WERI-Rb-1 (cell line): ENCODE data around the gene ZNF79.

Source experiments
- DNase-seq: peaks from one replicate; pipeline ENCODE4 v3.0.0-alpha.2; 2020
- H3K27ac ChIP-seq: fragments of 250-450 bp; sonication (Bioruptor Pico); 2 replicates; pipeline ENCODE4 v1.5.1; 2020; ENCODE audit warnings: mild to moderate bottlenecking, moderate library complexity
- H3K27me3 ChIP-seq: fragments of 250-450 bp; sonication (Bioruptor Pico); 2 replicates; pipeline ENCODE4 v1.5.1; 2021; ENCODE audit warnings: mild to moderate bottlenecking, low read depth, moderate library complexity; ENCODE audit not compliant: insufficient read depth, severe bottlenecking
- H3K36me3 ChIP-seq: fragments of 250-450 bp; sonication (Bioruptor Pico); 2 replicates; pipeline ENCODE4 v1.5.1; 2020; ENCODE audit warnings: mild to moderate bottlenecking, moderate library complexity
- H3K4me3 ChIP-seq: 2 replicates; pipeline ENCODE4 v1.5.1; 2011; ENCODE audit warnings: low read depth, mild to moderate bottlenecking, control low read depth, low read length
- H3K9me3 ChIP-seq: fragments of 250-450 bp; sonication (Bioruptor Pico); 2 replicates; pipeline ENCODE4 v1.5.1; 2021; ENCODE audit warnings: mild to moderate bottlenecking, moderate library complexity; ENCODE audit not compliant: severe bottlenecking
- CTCF ChIP-seq: IDR thresholded peaks from 2 replicates; pipeline ENCODE4 v1.5.1; 2011; ENCODE audit warnings: low read depth, mild to moderate bottlenecking, control low read depth, inconsistent platforms, low read length

ZNF79 gene

GRCh38 chr9:127445851-127446712, 21.9 kb downstream of the ZNF79 start:
- Histone ChIP-seq H3K27ac (no peak overlapping the region), H3K36me3 (peaks cover 100% of the 10 kb centered on the region)
- no peak for TF ChIP-seq CTCF

GRCh38 chr9:127446713-127447415, 22.7 kb downstream of the ZNF79 start:
- DNase-seq: no peak
- H3K27me3 ChIP-seq: no peaks in the 10 kb centered on the region
- no peak for TF ChIP-seq CTCF
- H3K27ac ChIP-seq: no peak overlapping the region
- H3K36me3 ChIP-seq: peaks cover 93% of the 10 kb centered on the region
- H3K4me3 ChIP-seq: no peak overlapping the region
- H3K9me3 ChIP-seq: peaks cover 18% of the 10 kb centered on the region

More at GRCh38 chr9:127445851-127446712, 21.9 kb downstream of the ZNF79 start:
- Histone ChIP-seq H3K9me3 (peaks cover 20% of the 10 kb centered on the region), H3K27me3 (no peaks in the 10 kb centered on the region), H3K4me3 (no peak overlapping the region)
- no peak for DNase-seq

- Histone ChIP-seq H3K27me3 (no peaks in the 10 kb centered on the region), H3K27ac (no peak overlapping the region), H3K9me3 (peaks cover 16% of the 10 kb centered on the region), H3K4me3 (no peak overlapping the region), H3K36me3 (peaks cover 86% of the 10 kb centered on the region)
- DNase-seq: no peak
- no peak for TF ChIP-seq CTCF
Measured at GRCh38 chr9:127447416-127448111, 23.4 kb downstream of the ZNF79 start.

GRCh38 chr9:127448112-127448805, 24.1 kb downstream of the ZNF79 start:
- DNase-seq: no peak
- no peak for TF ChIP-seq CTCF
- Histone ChIP-seq H3K4me3 (no peak overlapping the region), H3K36me3 (peaks cover 79% of the 10 kb centered on the region), H3K9me3 (peaks cover 13% of the 10 kb centered on the region), H3K27me3 (no peaks in the 10 kb centered on the region), H3K27ac (peak overlapping the region; percentile 11; the same call in 1 of the 2 replicates)

GRCh38 chr9:127449332-127449966, 25.3 kb downstream of the ZNF79 start:
- no peak for DNase-seq
- H3K9me3 ChIP-seq: peaks cover 6% of the 10 kb centered on the region
- no peaks in the 10 kb centered on the region for H3K27me3 ChIP-seq
- TF ChIP-seq CTCF: no peak
- peaks cover 69% of the 10 kb centered on the region for H3K36me3 ChIP-seq
- peak overlapping the region; percentile 94 for H3K4me3 ChIP-seq
- H3K27ac ChIP-seq: peak overlapping the region; percentile 89
